NCI-H524 treated with DMSO at 0.1 percent for 48 hours (cell line): ENCODE data around the gene GP9.
"Not testable (repeated sequence)": the region's sequence is repeated elsewhere in the genome, so short reads cannot be mapped to it uniquely, and the experiment has no call there.

Experiments
- DNase-seq: peaks from one replicate; lab custom pipeline; 2025; lab: John Stamatoyannopoulos, UW

Gene GP9

GRCh38 chr3:129111076-129111780 lies 50.6 kb downstream of the GP9 start:
- DNase-seq: not testable (repeated sequence)
